HepG2 (cell line): ENCODE results near the gene CCDC192. TPM values are rescaled to one million over a fixed set of nuclear protein-coding genes. Genes with fewer than 3 reads are reported as not detected.

Experiments used
- ATAC-seq: fragments of 200-7000 bp; cut with Tn5 transposase; 3 replicates; pipeline ENCODE4 v1.9.1; 2020; ENCODE audit warnings: mild to moderate bottlenecking, moderate library complexity
- BruUV-seq: library from RNA; stranded (reverse); fragments of 400-500 nt; replicated peaks from 2 replicates; lab custom pipeline; 2021; lab: Mats Ljungman, UMichigan
- CTCF ChIA-PET: fragments of 300-600 bp; formaldehyde crosslinking; extraction: SDS; loops from one replicate; lab custom pipeline; 2021; ENCODE audit warnings: low total read pairs, inconsistent platforms, low intra/inter-chr PET ratio; lab: Yijun Ruan, JAX
- POLR2A ChIA-PET: fragments of 350-600 bp; sonication (Branson Sonifier 250); formaldehyde crosslinking; loops from one replicate; lab custom pipeline; 2020; ENCODE audit warnings: antibody characterized with exemption, inconsistent platforms; lab: Yijun Ruan, JAX
- DNase-seq: peaks from one replicate; pipeline ENCODE4 v3.0.0-alpha.2; 2015; ENCODE audit warnings: low spot score
- FAIRE-seq: peaks from 3 replicates; lab custom pipeline; 2011; peaks lifted over from hg19 to GRCh38; lab: Jason Lieb, UNC
- H2AFZ ChIP-seq: one replicate; pipeline ENCODE4 v1.6.1; 2011; ENCODE audit warnings: low read length, inconsistent platforms
- H3K27ac ChIP-seq: fragments of 300-600 bp; 3 replicates; pipeline ENCODE4 v1.8.0; 2011; ENCODE audit warnings: mixed run types, mild to moderate bottlenecking, mixed read lengths, low read length, inconsistent platforms; ENCODE audit not compliant: insufficient read depth; ENCODE audit errors: extremely low read length
- H3K27me3 ChIP-seq, 2 experiments: fragments of 200-600 bp in 1 of 2; 2 replicates in 1 of 2; 3 replicates in 1 of 2; pipeline versions ENCODE4 v1.6.0 to v1.8.0; 2011; ENCODE audit warnings: low read length in 2 of 2, mild to moderate bottlenecking in 2 of 2, moderate library complexity in 2 of 2, inconsistent platforms in 1 of 2; ENCODE audit not compliant: insufficient read depth in 2 of 2, control insufficient read depth in 1 of 2
- H3K36me3 ChIP-seq, 2 experiments: fragments of 200-600 bp in 1 of 2; replicated peaks in 1 of 2; 2 replicates in 1 of 2; 3 replicates in 1 of 2; pipeline versions ENCODE4 v1.5.1 to v1.8.0; 2011; ENCODE audit warnings: low read length in 2 of 2, inconsistent platforms in 1 of 2; ENCODE audit not compliant: insufficient read depth in 2 of 2, control insufficient read depth in 1 of 2
- H3K4me1 ChIP-seq: 2 replicates; pipeline ENCODE4 v1.5.1; 2012; ENCODE audit warnings: low read length, inconsistent platforms; ENCODE audit not compliant: insufficient read depth
- H3K4me2 ChIP-seq: 2 replicates; pipeline ENCODE4 v1.6.0; 2011; ENCODE audit warnings: low read depth, low read length, inconsistent platforms
- H3K4me3 ChIP-seq, 3 experiments: fragments of 200-600 bp in 1 of 3; sonication (generic), shearing (Covaris generic) in 1 of 3; replicated peaks in 1 of 3; 2 replicates each; pipeline ENCODE4 v1.5.1; 2011 to 2016; ENCODE audit warnings: low read length in 3 of 3, inconsistent platforms in 2 of 3, low read depth in 2 of 3, mild to moderate bottlenecking in 2 of 3, control low read depth in 1 of 3, mixed read lengths in 1 of 3; ENCODE audit not compliant: insufficient read depth in 1 of 3
- H3K79me2 ChIP-seq: one replicate; pipeline ENCODE4 v1.6.1; 2011; ENCODE audit warnings: low read length, inconsistent platforms; ENCODE audit not compliant: insufficient read depth
- H3K9ac ChIP-seq: 2 replicates; pipeline ENCODE4 v1.6.0; 2011; ENCODE audit warnings: mild to moderate bottlenecking, low read depth, low read length, inconsistent platforms; ENCODE audit not compliant: insufficient read depth
- H3K9me3 ChIP-seq: 2 replicates; pipeline ENCODE4 v1.5.1; 2012; ENCODE audit warnings: mild to moderate bottlenecking, low read length
- H4K20me1 ChIP-seq: 2 replicates; pipeline ENCODE4 v1.6.0; 2011; ENCODE audit warnings: inconsistent platforms, mild to moderate bottlenecking, low read length, moderate library complexity; ENCODE audit not compliant: insufficient read depth
- DNMT3B ChIP-seq: conservative IDR thresholded peaks from 2 replicates; pipeline ENCODE4 v1.6.1; 2016; ENCODE audit warnings: missing biosample characterization, control low read depth
- HDAC1 ChIP-seq: sonication (generic); formaldehyde crosslinking; IDR thresholded peaks from 2 replicates; pipeline ENCODE4 v1.5.1; 2020; ENCODE audit warnings: mild to moderate bottlenecking, missing genetic modification reagents
- NAIF1 ChIP-seq: sonication (generic); formaldehyde crosslinking; IDR thresholded peaks from 2 replicates; pipeline ENCODE4 v1.5.0; 2020; ENCODE audit warnings: mild to moderate bottlenecking, missing genetic modification reagents, borderline replicate concordance
- SOX5 ChIP-seq: IDR thresholded peaks from 2 replicates; pipeline ENCODE4 v1.6.1; 2016; ENCODE audit warnings: borderline replicate concordance
- YY1 ChIP-seq: IDR thresholded peaks from 2 replicates; pipeline ENCODE4 v1.6.1; 2011; ENCODE audit warnings: low read length, low read depth, moderate library complexity, mild to moderate bottlenecking; ENCODE audit not compliant: insufficient read depth, insufficient replicate concordance
- ZNF251 ChIP-seq: sonication (generic); formaldehyde crosslinking; IDR thresholded peaks from 2 replicates; pipeline ENCODE4 v1.9.0; 2021; ENCODE audit warnings: mild to moderate bottlenecking, missing genetic modification reagents
- ZNF747 ChIP-seq: sonication (generic); formaldehyde crosslinking; IDR thresholded peaks from 2 replicates; pipeline ENCODE4 v1.8.1; 2023; ENCODE audit warnings: missing genetic modification reagents, mild to moderate bottlenecking, borderline replicate concordance
- ZNF766 ChIP-seq: sonication (generic); formaldehyde crosslinking; IDR thresholded peaks from 2 replicates; pipeline ENCODE4 v1.5.0; 2020; ENCODE audit warnings: missing genetic modification reagents, borderline replicate concordance
- ZNF780A ChIP-seq: sonication (generic); formaldehyde crosslinking; IDR thresholded peaks from 2 replicates; pipeline ENCODE4 v1.8.0; 2022; ENCODE audit warnings: mild to moderate bottlenecking, missing genetic modification reagents, moderate library complexity
- ZNF792 ChIP-seq: IDR thresholded peaks from 2 replicates; pipeline ENCODE4 v1.6.1; 2016
- ZNF891 ChIP-seq: sonication (generic); formaldehyde crosslinking; IDR thresholded peaks from 2 replicates; pipeline ENCODE4 v1.5.0; 2020; ENCODE audit warnings: mild to moderate bottlenecking, missing genetic modification reagents
- in situ Hi-C: cut with HindIII; loops from 2 replicates; pipeline ENCODE4 v1.10.0; 2017; ENCODE audit warnings: low pct_unique_long_range_greater_than_20kb; ENCODE audit not compliant: extremely low pct_ligation_motif_present
- intact Hi-C: fragments of 100-400 bp; cut with micrococcal nuclease; formaldehyde crosslinking; loops from one replicate; pipeline ENCODE4 v1.10.0; 2022; ENCODE audit not compliant: unreplicated experiment
- polyA plus RNA-seq, 8 experiments: library from polyadenylated mRNA; depleted of rRNA in 3 of 8; stranded (reverse) in 7 of 8; unstranded in 1 of 8; fragments of >200 nt; fragmentation: Illumina TruSeq in 4 of 8; extraction: Trizol in 4 of 8; gene quantifications; 2 replicates each; pipeline versions ENCODE4 v1.2.1 to v1.2.3, GENCODE V29; 2011 to 2016; ENCODE audit warnings: low read depth in 4 of 8, missing spikeins in 1 of 8, mixed read lengths in 1 of 8; ENCODE audit not compliant: insufficient read depth in 1 of 8
- total RNA-seq, 5 experiments: library from RNA; depleted of rRNA; stranded (reverse); fragments of >200 nt; fragmentation: Illumina TruSeq; extraction: Trizol; gene quantifications; 2 replicates each; pipeline ENCODE4 v1.2.3, GENCODE V29; 2016; ENCODE audit warnings: low read depth in 1 of 5
- TF ChIP-seq, protein P1 (sequence below): IDR thresholded peaks from 2 replicates; pipeline ENCODE4 v1.6.1; 2016
- TF ChIP-seq, protein P2 (sequence below): sonication (generic); formaldehyde crosslinking; IDR thresholded peaks from 2 replicates; pipeline ENCODE4 v1.4.0; 2020; ENCODE audit warnings: missing genetic modification reagents, borderline replicate concordance
- TF ChIP-seq, protein P3 (sequence below): sonication (generic); formaldehyde crosslinking; IDR thresholded peaks from 2 replicates; pipeline ENCODE4 v1.4.0; 2020; ENCODE audit warnings: mild to moderate bottlenecking, missing genetic modification reagents

CCDC192 gene
- total and polyA plus RNA-seq, 2 of the 13 experiments (the other 11 are each of a cell fraction or from before 2014, with no cell fraction given): not detected

DNA sequence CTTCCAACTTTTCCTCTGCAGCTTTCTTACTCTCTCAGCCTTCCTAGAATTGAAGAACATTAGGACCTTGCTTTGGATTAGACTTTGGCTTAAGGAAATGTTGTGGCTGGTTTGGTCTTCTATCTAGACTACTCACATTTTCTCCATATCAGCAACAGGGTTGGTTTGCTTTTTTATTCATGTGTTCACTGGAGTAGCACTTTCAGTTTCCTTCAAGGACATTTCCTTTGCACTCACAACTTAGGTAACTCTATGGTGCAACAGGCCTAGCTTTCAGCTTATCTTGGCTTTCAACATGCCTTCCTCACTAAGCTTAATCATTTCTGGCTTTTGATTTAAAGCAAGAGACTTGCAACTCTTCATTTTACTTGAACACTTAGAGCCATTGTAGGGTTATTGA is 153.1 kb downstream of the CCDC192 start:
- Histone ChIP-seq H2AFZ (no peak overlapping the region), H3K36me3 (no peaks in the 10 kb centered on the region), H3K4me3 (no peak overlapping the region), H3K27me3 (0 out of 5 replicates have a peak, but pooled peaks cover 0 to 3% of the 10 kb centered on the region in 2 experiments), H3K9me3 (no peaks in the 10 kb centered on the region), H3K9ac (no peak overlapping the region), H3K4me2 (no peak overlapping the region), H3K79me2 (no peaks in the 10 kb centered on the region), H4K20me1 (no peaks in the 10 kb centered on the region), H3K4me1 (no peaks in the 10 kb centered on the region), H3K27ac (no peak overlapping the region)
- TF ChIP-seq HDAC1 (CRISPR knock-in tag) (no peak), NAIF1 (CRISPR knock-in tag) (no peak), ZNF766 (CRISPR knock-in tag) (no peak), ZNF780A (CRISPR knock-in tag) (no peak), ZNF891 (CRISPR knock-in tag) (no peak), ZNF251 (CRISPR knock-in tag) (no peak), ZNF747 (no peak), YY1 (no peak), DNMT3B (CRISPR knock-in tag) (no peak), SOX5 (CRISPR knock-in tag) (no peak), ZNF792 (no peak)
- TF ChIP-seq, protein P1, sequence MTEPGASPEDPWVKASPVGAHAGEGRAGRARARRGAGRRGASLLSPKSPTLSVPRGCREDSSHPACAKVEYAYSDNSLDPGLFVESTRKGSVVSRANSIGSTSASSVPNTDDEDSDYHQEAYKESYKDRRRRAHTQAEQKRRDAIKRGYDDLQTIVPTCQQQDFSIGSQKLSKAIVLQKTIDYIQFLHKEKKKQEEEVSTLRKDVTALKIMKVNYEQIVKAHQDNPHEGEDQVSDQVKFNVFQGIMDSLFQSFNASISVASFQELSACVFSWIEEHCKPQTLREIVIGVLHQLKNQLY: no peak
- TF ChIP-seq, protein P2, sequence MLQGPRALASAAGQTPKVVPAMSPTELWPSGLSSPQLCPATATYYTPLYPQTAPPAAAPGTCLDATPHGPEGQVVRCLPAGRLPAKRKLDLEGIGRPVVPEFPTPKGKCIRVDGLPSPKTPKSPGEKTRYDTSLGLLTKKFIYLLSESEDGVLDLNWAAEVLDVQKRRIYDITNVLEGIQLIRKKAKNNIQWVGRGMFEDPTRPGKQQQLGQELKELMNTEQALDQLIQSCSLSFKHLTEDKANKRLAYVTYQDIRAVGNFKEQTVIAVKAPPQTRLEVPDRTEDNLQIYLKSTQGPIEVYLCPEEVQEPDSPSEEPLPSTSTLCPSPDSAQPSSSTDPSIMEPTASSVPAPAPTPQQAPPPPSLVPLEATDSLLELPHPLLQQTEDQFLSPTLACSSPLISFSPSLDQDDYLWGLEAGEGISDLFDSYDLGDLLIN (CRISPR knock-in tag): no peak
- TF ChIP-seq, protein P3, sequence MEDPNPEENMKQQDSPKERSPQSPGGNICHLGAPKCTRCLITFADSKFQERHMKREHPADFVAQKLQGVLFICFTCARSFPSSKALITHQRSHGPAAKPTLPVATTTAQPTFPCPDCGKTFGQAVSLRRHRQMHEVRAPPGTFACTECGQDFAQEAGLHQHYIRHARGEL (CRISPR knock-in tag): no peak
- no peak for ATAC-seq
- no peak for FAIRE-seq
- CTCF ChIA-PET: no interaction called here
- no peak for DNase-seq
- no TSS peak for BruUV-seq
- in situ Hi-C loops (no loop called here), intact Hi-C loops (no loop called here)
- POLR2A ChIA-PET: no interaction called here
